IgD-negative memory B cell (primary cell): Measurements from ENCODE around the gene LSMEM2. TPM values are rescaled to one million over a fixed set of nuclear protein-coding genes. Genes with fewer than 3 reads are reported as not detected.
"Not testable (repeated sequence)": the region's sequence is repeated elsewhere in the genome, so short reads cannot be mapped to it uniquely, and the experiment has no call there.

Experiments
- H3K27ac Mint-ChIP-seq, 3 donors: one replicate each; pipeline ENCODE4 v1.8.0; 2020 to 2022; ENCODE audit warnings: mild to moderate bottlenecking in 3 of 3, mixed read lengths in 3 of 3, moderate library complexity in 1 of 3
- H3K27me3 Mint-ChIP-seq: one replicate; pipeline ENCODE4 v1.8.0; 2021; ENCODE audit warnings: mixed read lengths
- H3K36me3 Mint-ChIP-seq: one replicate; pipeline ENCODE4 v1.8.0; 2020; ENCODE audit warnings: mild to moderate bottlenecking, mixed read lengths
- H3K4me1 Mint-ChIP-seq, 3 donors: one replicate each; pipeline ENCODE4 v1.8.0; 2020 to 2022; ENCODE audit warnings: mixed read lengths in 3 of 3, mild to moderate bottlenecking in 1 of 3
- H3K4me3 Mint-ChIP-seq, 4 donors: one replicate each; pipeline ENCODE4 v1.8.0; 2020 to 2022; ENCODE audit warnings: mild to moderate bottlenecking in 4 of 4, mixed read lengths in 4 of 4, moderate library complexity in 3 of 4
- H3K9me3 Mint-ChIP-seq, 3 donors: one replicate each; pipeline ENCODE4 v1.8.0; 2020 to 2021; ENCODE audit warnings: mixed read lengths in 3 of 3, mild to moderate bottlenecking in 1 of 3
- polyA plus RNA-seq: library from polyadenylated mRNA; unstranded; fragments of 300-500 nt; fragmentation: Illumina TruSeq; gene quantifications from one replicate; pipeline ENCODE4 v1.2.3, GENCODE V29; 2021

The LSMEM2 gene
- polyA plus RNA-seq, 1 donor from 2014 or later = 0.30 TPM

DNA sequence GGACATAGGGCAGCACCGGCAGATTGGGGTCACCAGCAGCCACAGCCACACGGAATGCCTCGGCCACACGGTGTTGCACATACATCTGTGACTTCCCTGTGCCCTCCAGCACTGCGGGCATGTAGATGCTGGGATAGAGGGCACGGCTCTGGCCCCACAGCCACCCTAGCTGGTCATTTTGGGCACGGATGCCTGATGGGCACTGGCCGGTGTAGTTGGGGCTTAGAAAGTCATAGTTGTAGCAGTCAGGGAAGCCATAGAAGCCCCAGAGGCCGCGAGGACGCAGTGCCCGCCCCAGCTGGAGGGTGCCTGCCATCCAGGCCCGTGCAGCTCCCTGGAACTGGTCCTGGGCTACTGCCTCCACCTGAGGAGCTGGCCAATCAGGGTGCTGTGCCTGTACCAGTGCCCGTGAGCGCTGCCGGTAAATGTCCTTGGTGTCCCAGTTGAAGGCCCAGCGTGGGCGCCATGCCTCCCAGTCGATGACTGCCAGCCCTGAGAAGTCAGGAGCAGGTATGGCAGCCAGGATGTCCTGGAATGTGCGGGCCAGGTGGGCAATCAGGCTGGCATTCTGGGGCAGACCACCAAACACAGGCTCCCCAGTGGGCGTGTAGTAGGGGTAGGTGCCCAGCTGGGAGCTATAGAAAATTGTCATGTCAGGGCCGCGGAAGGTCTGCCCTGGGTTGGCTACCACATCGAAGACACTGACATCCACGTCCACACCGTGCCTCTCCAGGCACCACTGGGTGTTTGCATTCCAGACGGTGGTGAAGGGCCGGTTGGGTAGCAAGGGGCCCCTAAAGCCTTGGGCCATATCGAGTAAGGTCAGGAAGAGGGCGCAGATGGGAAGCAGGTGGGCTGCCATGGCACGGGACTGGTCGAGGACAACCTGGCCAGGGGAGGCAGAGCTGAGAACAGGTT, 23.5 kb downstream of the LSMEM2 start:
- Mint-ChIP-seq H3K4me1 (peaks cover 12 to 23% (median 16%) of the 10 kb centered on the region in 3 donors), H3K27me3 (no peaks in the 10 kb centered on the region), H3K27ac (no peak overlapping the region)

DNA sequence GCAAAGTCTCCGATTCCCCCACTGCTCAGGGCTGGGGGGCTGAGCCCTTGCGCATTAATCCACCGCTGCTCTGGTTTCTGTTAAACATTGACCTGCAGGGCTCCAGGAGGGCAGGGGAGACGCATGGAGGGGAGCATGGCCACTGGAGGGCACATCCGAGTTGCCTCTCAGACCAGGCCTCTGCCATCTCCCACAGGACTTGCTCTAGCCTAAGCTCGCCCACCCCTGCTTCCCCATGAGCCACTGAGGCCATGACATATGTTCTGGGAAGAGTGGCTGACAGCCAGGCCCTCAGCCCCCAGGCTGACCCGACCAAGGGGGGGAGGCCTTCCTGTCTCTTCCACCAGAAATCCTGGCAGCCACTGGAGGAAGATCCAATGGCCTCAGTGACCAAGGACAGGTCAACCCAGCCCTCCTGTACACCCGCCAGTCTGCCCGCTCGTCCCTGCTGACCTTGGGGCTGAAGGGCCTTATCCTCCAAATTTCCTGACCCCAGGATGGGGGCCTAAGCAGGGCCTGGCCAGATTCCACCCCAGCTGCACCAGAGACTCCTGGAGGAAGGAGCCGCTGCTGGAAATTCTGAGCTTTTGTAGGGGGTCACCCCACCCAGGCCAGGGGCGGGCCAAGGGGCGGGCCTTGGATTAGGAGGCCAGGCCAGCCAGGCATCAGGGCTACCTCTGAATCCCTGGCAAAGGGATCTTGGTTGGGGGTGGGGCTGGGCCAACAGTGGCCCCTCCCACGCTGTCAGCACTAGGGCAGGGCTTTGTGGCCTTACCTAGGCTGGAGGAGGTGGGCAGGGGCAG, 24.3 kb downstream of the LSMEM2 start, which contains the start of gene HYAL1:
TSS of gene HYAL1 (minus strand) at position 562 of the 803 bp plus-strand sequence. CDS start 618 bp downstream, outside the sequence.
- no peak within 1 kb of the TSS for H3K27ac Mint-ChIP-seq

More for the DNA sequence above, 23.5 kb downstream of the LSMEM2 start:
- Mint-ChIP-seq H3K36me3 (no peaks in the 10 kb centered on the region), H3K4me3 (peak overlapping the region in 1 of 4 donors; percentile 54), H3K9me3 (no peaks in the 10 kb centered on the region)

DNA sequence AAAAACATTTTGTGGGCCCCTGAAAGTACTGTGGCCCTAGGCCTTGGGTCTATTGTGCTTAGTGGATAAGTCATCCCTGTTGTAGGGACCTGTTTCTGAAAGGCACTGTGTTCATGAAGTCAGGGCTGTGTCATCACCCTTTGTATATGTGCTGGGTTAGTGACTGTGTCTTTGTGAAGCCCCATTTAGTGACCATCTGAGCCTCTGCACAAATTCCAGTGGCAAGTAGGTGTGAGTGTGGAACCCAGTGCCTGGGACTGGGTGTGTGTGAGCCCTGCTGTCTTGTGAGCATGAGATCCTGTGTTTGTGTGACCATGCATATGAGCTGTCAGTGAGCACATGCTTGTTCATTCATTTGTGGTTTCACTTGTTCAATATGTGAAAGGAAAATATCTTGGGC, 25.7 kb downstream of the LSMEM2 start:
- Mint-ChIP-seq H3K9me3 (no peaks in the 10 kb centered on the region), H3K4me3 (peak overlapping the region in 1 of 4 donors; percentile 50), H3K27ac (peak overlapping the region in 1 of 3 donors; percentile 46), H3K4me1 (peaks cover 7 to 13% (median 9%) of the 10 kb centered on the region in 3 donors), H3K27me3 (no peaks in the 10 kb centered on the region), H3K36me3 (no peaks in the 10 kb centered on the region)

More for the DNA sequence above, 24.3 kb downstream of the LSMEM2 start, which contains the start of gene HYAL1:
- peak within 1 kb of the TSS in 1 of 4 donors; percentile 50 for H3K4me3 Mint-ChIP-seq
- no peaks in the 10 kb centered on the region for H3K36me3 Mint-ChIP-seq
- no peaks in the 10 kb centered on the region for H3K27me3 Mint-ChIP-seq
- peaks cover 8 to 16% (median 12%) of the 10 kb centered on the region in 3 donors for H3K4me1 Mint-ChIP-seq
- no peaks in the 10 kb centered on the region for H3K9me3 Mint-ChIP-seq

DNA sequence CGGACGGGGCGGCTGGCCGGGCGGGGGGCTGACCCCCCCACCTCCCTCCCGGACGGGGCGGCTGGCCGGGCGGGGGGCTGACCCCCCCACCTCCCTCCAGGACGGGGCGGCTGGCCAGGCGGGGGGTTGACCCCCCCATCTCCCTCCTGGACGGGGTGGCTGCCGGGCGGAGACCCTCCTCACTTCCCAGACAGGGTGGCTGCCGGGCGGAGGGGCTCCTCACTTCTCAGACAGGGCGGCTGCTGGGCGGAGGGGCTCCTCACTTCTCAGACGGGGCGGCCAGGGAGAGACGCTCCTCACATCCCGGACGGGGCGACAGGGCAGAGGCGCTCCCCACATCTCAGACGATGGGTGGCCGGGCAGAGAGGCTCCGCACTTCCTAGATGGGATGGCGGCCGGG, 33.2 kb downstream of the LSMEM2 start:
- H3K9me3 Mint-ChIP-seq, H3K27me3 Mint-ChIP-seq, H3K4me3 Mint-ChIP-seq, H3K36me3 Mint-ChIP-seq, H3K27ac Mint-ChIP-seq: not testable (repeated sequence)
- peaks cover 9 to 14% (median 10%) of the 10 kb centered on the region in 3 donors for H3K4me1 Mint-ChIP-seq

DNA sequence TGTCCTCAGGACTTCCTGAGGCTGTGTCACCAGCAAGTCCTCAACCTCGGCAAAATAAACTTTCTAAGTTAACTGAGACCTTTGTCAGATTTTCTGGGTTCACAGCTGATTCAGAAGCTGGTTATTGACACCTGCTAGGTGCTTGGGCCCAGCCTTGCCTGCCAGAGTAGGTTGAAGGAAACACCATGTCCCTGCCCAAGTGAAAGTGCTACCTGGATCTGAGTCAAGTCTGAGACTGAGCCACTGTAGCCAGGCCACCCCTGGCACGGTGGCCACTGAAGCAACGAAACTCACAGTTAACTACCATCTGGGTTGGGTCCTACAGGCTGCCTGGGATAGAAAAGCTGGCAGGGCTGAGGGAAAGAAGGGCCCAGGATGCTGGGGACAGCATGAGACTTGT, 35.5 kb downstream of the LSMEM2 start:
- no peaks in the 10 kb centered on the region for H3K27me3 Mint-ChIP-seq
- no peak overlapping the region for H3K4me3 Mint-ChIP-seq
- H3K27ac Mint-ChIP-seq = peak overlapping the region in 1 of 3 donors; percentile 26
- no peaks in the 10 kb centered on the region for H3K9me3 Mint-ChIP-seq
- peaks cover 12 to 28% (median 16%) of the 10 kb centered on the region in 3 donors for H3K4me1 Mint-ChIP-seq
- H3K36me3 Mint-ChIP-seq = peaks cover 2% of the 10 kb centered on the region

DNA sequence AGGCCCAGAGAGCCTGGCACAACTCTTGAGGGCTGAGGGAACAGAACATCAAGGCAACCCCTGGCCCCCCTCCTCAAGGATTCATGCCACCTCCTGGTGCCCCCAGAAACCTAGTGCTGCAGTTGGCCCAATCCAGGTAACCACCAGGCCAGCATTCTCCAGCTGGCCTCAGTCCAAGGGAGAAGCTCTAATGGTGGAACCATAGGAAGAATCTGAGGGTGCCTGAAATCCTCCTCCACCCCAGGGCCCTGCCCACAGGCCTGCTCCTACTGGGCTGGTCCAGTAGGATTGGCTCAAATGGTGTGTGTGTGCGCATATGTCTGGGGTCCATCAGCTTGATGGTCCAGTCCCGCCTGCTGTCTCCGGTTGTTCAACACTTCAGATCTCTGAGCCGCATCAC, 35.9 kb downstream of the LSMEM2 start:
- Mint-ChIP-seq H3K4me3 (no peak overlapping the region), H3K36me3 (peaks cover 2% of the 10 kb centered on the region), H3K9me3 (no peaks in the 10 kb centered on the region), H3K27me3 (no peaks in the 10 kb centered on the region), H3K27ac (no peak overlapping the region), H3K4me1 (peaks cover 14 to 31% (median 18%) of the 10 kb centered on the region in 3 donors)

DNA sequence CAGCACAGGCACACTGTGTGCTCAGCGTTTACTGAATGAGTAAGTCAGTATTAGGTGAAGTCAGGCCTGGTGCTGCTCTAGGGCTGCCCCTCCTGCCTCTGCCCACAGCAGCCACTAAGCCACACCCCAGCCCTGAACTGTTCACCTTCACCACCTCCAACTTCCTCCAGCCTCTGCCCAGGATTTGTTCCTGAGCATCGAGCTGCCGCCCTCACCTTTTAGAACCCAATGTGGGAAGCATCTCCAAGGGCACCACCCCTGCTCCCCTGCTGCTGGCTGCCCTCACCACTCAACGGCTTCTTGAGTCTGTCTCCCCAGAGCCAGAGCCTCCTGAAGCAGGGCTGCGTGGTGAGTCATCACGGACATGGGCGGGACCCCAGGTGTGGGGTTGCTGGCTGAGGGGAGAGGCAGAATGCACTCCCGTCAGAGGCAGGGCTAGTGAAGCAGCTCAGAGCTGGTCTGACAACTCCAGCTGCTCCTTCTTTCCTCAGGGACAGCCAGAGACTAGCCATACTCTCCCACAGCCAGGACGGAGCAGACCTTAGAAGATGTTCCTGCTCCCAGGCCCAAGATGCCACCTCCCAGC, 37.9 kb downstream of the LSMEM2 start:
- no peaks in the 10 kb centered on the region for H3K9me3 Mint-ChIP-seq
- H3K36me3 Mint-ChIP-seq = peaks cover 2% of the 10 kb centered on the region
- H3K4me1 Mint-ChIP-seq = peaks cover 20 to 39% (median 24%) of the 10 kb centered on the region in 3 donors
- H3K27ac Mint-ChIP-seq = peak overlapping the region; percentile 65 to 78 (median 68)
- no peaks in the 10 kb centered on the region for H3K27me3 Mint-ChIP-seq
- peak overlapping the region; percentile 45 to 86 (median 79) for H3K4me3 Mint-ChIP-seq

DNA sequence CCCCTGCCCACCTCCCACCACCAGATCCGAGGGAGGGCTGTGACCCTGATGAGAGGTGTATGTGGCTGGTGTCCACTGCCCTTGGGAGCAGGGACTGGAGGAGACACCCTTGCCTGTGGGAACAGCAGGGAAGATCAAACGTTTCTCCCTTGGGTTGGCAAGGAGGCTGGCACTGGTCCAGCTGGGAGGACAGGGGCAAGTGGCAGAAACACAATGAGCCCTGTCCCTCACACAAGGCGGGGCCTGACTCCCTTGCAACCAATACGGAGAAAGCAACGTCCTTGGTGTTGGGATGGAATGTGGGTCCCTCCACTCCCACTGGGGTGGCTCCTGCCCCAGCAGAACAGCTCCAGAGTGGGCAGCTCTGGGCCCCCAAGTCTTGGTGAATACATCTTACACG, 38.4 kb downstream of the LSMEM2 start:
- peak overlapping the region in 1 of 3 donors; percentile 78 for H3K27ac Mint-ChIP-seq

DNA sequence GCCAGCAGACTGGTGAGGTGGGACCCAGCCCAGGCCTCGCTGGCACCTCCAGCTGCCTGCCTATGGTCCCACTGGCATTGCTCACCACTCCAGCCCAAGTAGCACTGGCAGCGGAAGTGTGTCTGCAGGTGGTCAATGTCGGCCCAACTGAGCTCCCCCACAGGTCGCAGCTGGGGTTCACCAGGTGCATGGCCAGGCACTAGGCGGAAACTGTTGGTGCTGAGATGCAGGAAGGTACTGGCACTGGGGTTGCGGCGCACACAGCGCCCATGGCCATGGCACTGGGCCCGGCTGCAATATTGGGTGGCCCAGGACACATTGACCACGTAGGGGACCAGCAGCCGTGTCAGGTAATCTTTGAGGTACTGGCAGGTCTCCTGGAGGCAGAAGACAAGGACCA, 39.3 kb downstream of the LSMEM2 start:
- Mint-ChIP-seq H3K36me3 (peaks cover 2% of the 10 kb centered on the region), H3K9me3 (no peaks in the 10 kb centered on the region), H3K4me1 (peaks cover 24 to 39% (median 25%) of the 10 kb centered on the region in 3 donors), H3K4me3 (peak overlapping the region in 2 of 4 donors; percentile 78 to 92), H3K27me3 (no peaks in the 10 kb centered on the region), H3K27ac (peak overlapping the region in 1 of 3 donors; percentile 82)

More for the DNA sequence above, 38.4 kb downstream of the LSMEM2 start:
- Mint-ChIP-seq H3K4me3 (peak overlapping the region in 1 of 4 donors; percentile 82), H3K9me3 (no peaks in the 10 kb centered on the region), H3K4me1 (peaks cover 21 to 39% (median 24%) of the 10 kb centered on the region in 3 donors), H3K27me3 (no peaks in the 10 kb centered on the region), H3K36me3 (peaks cover 2% of the 10 kb centered on the region)

DNA sequence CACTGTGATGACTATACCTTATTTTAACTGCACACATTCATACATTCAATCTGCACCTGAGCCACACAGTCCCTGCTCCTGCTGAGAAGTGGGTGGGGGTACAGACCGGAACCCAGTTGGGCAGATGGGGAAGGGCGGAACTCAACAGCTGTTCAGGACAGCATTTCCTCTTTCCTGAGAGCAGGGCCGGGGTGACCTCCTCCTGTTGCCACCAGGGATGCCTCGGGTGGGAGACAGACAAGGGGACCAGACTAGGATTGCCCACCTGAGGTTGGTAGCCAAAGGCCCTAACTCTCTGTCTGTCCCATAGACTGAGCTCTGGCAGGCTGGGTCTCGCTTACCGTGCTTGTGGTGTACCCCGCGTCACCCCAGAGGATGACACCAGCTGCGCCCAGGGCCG, 39.7 kb downstream of the LSMEM2 start:
- peak overlapping the region in 3 of 4 donors; percentile 52 to 92 (median 78) for H3K4me3 Mint-ChIP-seq
- peaks cover 24 to 39% (median 25%) of the 10 kb centered on the region in 3 donors for H3K4me1 Mint-ChIP-seq
- H3K27ac Mint-ChIP-seq = peak overlapping the region in 2 of 3 donors; percentile 73 to 82
- no peaks in the 10 kb centered on the region for H3K27me3 Mint-ChIP-seq
- H3K36me3 Mint-ChIP-seq = peaks cover 2% of the 10 kb centered on the region
- no peaks in the 10 kb centered on the region for H3K9me3 Mint-ChIP-seq

DNA sequence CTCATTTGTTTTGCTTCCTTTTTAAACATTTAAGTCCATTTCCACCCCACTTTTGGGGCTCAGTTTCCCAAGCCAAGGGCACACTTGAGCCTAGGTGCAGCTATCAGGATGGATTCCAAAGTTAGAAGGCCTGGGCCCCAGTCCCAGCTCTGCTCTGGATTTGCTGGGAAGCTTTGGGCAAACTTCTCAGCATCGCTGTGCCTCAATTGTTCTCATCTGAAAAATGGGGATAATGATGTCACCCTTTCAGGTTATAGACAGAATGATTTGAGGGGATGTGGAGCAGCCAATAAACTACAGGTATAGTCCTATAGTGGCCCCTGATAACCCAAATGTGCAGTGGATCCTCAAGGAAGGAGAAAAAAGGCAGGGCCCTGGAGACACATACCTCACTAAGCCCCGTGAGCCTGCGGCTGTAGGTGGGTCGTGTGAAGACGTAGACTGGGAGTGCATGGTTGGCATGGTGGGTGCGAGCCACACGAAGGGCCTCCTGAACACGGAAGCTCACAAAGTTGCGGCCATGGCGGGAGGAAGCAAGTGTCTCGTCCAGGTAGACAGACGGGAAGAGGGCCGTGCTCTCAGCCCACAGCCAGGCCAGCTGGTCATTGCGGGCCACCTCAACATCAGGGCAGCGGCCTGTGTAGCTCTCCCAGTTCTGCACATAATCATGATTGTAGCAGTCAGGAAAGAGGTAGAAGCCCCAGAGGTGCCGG, 40.5 kb downstream of the LSMEM2 start:
- H3K27ac Mint-ChIP-seq = peak overlapping the region in 1 of 3 donors; percentile 82
- H3K4me3 Mint-ChIP-seq = peak overlapping the region in 2 of 4 donors; percentile 48 to 92
- H3K9me3 Mint-ChIP-seq = no peaks in the 10 kb centered on the region
- peaks cover 24 to 35% (median 25%) of the 10 kb centered on the region in 3 donors for H3K4me1 Mint-ChIP-seq
- H3K27me3 Mint-ChIP-seq = no peaks in the 10 kb centered on the region
- peaks cover 2% of the 10 kb centered on the region for H3K36me3 Mint-ChIP-seq

DNA sequence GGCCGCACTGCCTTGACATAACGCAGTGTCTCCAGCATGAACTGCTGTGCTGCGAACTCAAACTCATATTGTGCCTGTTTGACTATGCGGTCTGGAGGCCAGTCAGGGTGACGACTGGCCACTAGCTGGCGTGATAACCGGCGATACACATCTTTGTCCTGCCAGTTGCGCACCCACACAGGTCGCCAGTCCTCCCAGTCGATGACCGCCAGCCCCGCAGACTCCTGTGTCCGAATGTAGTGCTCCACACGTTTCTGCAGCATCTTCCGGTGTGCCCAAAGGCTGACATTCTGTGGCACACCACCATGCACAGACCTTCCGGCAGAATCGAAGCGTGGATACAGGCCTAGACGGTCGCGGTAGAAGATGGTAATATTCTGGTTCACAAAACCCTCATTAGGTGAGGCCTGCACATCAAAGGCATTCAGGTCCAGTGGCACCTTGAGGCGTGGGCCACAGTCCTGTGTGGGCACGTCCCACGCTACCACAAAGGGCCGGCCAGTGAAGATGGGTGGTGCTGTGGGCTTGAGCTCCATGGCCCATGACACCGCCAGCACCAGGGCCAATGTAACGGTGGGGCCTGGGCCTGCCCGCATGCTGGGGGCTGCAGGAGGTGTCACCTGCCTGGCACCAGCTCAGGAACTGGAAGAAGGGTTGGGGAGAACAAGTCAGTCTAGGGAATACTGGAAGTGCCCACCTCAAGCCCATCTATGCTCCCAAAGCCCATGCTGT, 41.2 kb downstream of the LSMEM2 start:
- peak overlapping the region; percentile 33 to 88 (median 82) for H3K27ac Mint-ChIP-seq
- H3K9me3 Mint-ChIP-seq = no peaks in the 10 kb centered on the region
- peaks cover 25 to 41% (median 28%) of the 10 kb centered on the region in 3 donors for H3K4me1 Mint-ChIP-seq
- peak overlapping the region; percentile 89 to 98 (median 93) for H3K4me3 Mint-ChIP-seq
- peaks cover 2% of the 10 kb centered on the region for H3K36me3 Mint-ChIP-seq
- H3K27me3 Mint-ChIP-seq = no peaks in the 10 kb centered on the region

DNA sequence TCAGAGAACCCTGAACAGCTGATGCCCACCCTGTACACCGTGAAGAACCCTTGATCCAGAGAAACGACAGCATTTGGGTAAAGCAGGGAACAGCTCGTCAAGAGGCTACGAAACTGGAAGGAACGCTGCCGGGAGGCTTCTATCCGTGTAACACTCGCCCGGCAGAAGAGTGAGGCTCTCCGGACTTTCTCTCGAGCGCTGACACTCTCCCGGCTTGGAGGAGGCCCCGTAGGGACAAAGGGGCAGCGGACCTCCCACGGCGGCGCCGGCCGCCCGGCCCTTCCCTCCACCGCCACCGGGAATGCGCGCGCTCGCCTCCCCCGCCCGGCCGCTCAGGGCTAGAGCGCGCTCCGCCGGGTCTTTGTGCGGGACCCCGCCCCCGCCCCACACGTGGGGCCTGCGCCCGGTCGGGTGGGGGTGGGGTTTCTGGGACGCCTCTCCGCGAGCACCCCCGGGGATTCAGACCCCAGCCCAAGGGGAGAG, 42.0 kb downstream of the LSMEM2 start:
- Mint-ChIP-seq H3K36me3 (peaks cover 2% of the 10 kb centered on the region), H3K9me3 (no peaks in the 10 kb centered on the region), H3K4me3 (peak overlapping the region; percentile 89 to 98 (median 93)), H3K27ac (peak overlapping the region; percentile 33 to 88 (median 82)), H3K27me3 (no peaks in the 10 kb centered on the region), H3K4me1 (peaks cover 25 to 41% (median 28%) of the 10 kb centered on the region in 3 donors)
